Urinary bladder (tissue), 4 donors: ENCODE results near the gene ECSIT. TPM values are rescaled to one million over a fixed set of nuclear protein-coding genes. Genes with fewer than 3 reads are reported as not detected.
"Not testable (repeated sequence)": the region's sequence is repeated elsewhere in the genome, so short reads cannot be mapped to it uniquely, and the experiment has no call there.

Experiments used
- DNase-seq: peaks from one replicate; pipeline ENCODE4 v3.0.0-alpha.2; 2015; ENCODE audit errors: extremely low spot score
- H3K27ac ChIP-seq: one replicate; pipeline ENCODE4 v1.5.1; 2013; ENCODE audit warnings: low read depth, mild to moderate bottlenecking, moderate library complexity
- H3K36me3 ChIP-seq: one replicate; pipeline ENCODE4 v1.6.1; 2013; ENCODE audit warnings: mild to moderate bottlenecking, moderate library complexity; ENCODE audit not compliant: insufficient read depth
- H3K4me1 ChIP-seq: one replicate; pipeline ENCODE4 v1.6.1; 2013; ENCODE audit warnings: mild to moderate bottlenecking, moderate library complexity; ENCODE audit not compliant: insufficient read depth
- H3K4me3 ChIP-seq: one replicate; pipeline ENCODE4 v1.5.1; 2013; ENCODE audit warnings: low read depth, low read length
- WGBS: extraction: QIAGEN DNeasy Blood & Tissue Kit; methylation state at CpG from one replicate; pipeline ENCODE4 v1.1.7; 2013; 5-methylcytosine and 5-hydroxymethylcytosine counted together
- polyA plus RNA-seq: library from polyadenylated mRNA; stranded (reverse); fragments of 200-250 nt; gene quantifications from one replicate; pipeline ENCODE4 v1.2.3, GENCODE V29; 2013
- small RNA-seq: library from RNA; depleted of rRNA; stranded (forward); fragments of <200 nt; gene quantifications from one replicate; pipeline ENCODE3, GENCODE V24; 2014
- total RNA-seq: library from RNA; depleted of rRNA; stranded (reverse); fragments of >200 nt; gene quantifications from one replicate; pipeline ENCODE4 v1.2.3, GENCODE V29; 2014
- donor health status: healthy with polysubstance abuse.
- donor health status: healthy.

Gene ECSIT
- total and polyA plus RNA-seq, 2 donors = 19.0 to 68.7 TPM

DNA sequence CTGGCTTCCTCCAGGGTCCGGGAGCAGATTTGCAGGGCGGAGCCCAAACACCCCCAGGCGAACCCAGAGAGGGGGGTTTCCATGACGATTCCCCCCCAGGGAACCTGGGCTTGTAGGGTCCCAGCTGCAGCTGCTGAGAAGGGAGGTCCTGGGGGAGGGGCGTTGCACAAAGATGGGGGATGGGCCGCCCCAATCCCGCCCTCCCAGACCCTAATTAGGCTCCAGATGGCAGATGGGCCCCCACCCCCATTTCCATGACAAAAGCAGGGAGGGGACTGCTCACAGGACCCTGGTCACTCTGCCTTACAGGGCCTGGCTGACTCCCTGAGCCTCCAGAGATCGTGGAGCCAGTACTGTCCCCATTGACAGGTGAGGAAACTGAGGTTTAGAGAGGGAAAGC, 63.3 kb downstream of the ECSIT start:
- WGBS = 34% methylated on average over 8 of the region's 8 CpGs
- no peak overlapping the region for H3K27ac ChIP-seq
- no peak for DNase-seq
- no peaks in the 10 kb centered on the region for H3K36me3 ChIP-seq
- H3K4me1 ChIP-seq = no peaks in the 10 kb centered on the region
- H3K4me3 ChIP-seq = no peak overlapping the region

GRCh38 chr19:11464333-11465265, 64.3 kb downstream of the ECSIT start:
- H3K27ac ChIP-seq = no peak overlapping the region
- DNase-seq = no peak
- 87% methylated on average over 11 of the region's 11 CpGs for WGBS
- H3K4me1 ChIP-seq = no peaks in the 10 kb centered on the region
- no peak overlapping the region for H3K4me3 ChIP-seq
- H3K36me3 ChIP-seq = no peaks in the 10 kb centered on the region

GRCh38 chr19:11463391-11463790, 65.5 kb downstream of the ECSIT start:
- H3K36me3 ChIP-seq = no peaks in the 10 kb centered on the region
- no peak for DNase-seq
- H3K4me3 ChIP-seq = no peak overlapping the region
- 66% methylated on average over 12 of the region's 12 CpGs for WGBS
- no peaks in the 10 kb centered on the region for H3K4me1 ChIP-seq
- H3K27ac ChIP-seq = no peak overlapping the region

DNA sequence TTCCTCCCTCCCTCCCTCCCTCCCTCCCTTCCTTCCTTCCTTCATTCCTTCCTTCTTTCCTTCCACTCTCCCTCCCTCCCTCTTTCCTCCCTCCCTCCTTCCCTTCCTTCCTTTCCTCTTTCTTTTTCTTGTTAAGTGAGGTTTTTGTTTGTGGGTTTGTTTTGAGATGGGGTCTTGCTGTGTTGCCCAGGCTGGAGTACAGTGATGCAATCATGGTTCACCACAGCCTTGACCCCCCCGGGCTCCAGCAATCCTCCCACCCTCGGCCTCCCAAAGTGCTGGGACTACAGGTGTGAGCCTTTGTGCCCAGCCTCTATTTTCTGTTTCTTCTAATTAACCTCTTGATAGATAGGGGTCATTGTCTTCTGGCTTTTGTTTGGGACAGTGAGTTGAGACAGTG, 67.5 kb downstream of the ECSIT start:
- Histone ChIP-seq H3K4me3 (no peak overlapping the region), H3K36me3 (no peaks in the 10 kb centered on the region), H3K4me1 (no peaks in the 10 kb centered on the region), H3K27ac (no peak overlapping the region)
- no peak for DNase-seq
- WGBS = 81% methylated on average over 2 of the region's 2 CpGs

- DNase-seq = no peak
- Histone ChIP-seq H3K4me3 (no peak overlapping the region), H3K27ac (no peak overlapping the region), H3K4me1 (no peaks in the 10 kb centered on the region), H3K36me3 (no peaks in the 10 kb centered on the region)
- 56% methylated on average over 4 of the region's 4 CpGs for WGBS
Measured at GRCh38 chr19:11460207-11460606, 68.7 kb downstream of the ECSIT start.

DNA sequence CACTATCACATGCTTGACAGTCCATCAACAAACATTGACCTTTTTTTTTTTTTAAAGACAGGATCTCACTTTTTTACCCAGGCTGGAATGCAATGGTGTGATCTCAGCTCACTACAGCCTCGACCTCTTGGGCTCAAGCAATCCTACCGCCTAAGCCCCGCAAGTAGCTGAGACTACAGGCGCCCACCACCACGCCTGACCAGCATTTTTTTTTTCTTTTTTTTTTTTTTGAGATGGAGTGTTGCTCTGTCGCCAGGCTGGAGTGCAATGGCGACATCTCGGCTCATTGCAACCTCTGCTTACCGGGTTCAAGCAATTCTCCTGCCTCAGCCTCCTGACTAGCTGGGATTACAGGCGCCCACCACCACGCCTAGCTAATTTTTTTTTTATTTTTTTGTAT, 70.0 kb downstream of the ECSIT start:
- H3K4me3 ChIP-seq, H3K27ac ChIP-seq, H3K36me3 ChIP-seq, DNase-seq, H3K4me1 ChIP-seq: not testable (repeated sequence)
- WGBS = 84% methylated on average over 11 of the region's 11 CpGs

GRCh38 chr19:11458236-11458900, 70.6 kb downstream of the ECSIT start:
- Histone ChIP-seq H3K4me1 (no peaks in the 10 kb centered on the region), H3K4me3 (no peak overlapping the region), H3K27ac (no peak overlapping the region), H3K36me3 (no peaks in the 10 kb centered on the region)
- 85% methylated on average over 19 of the region's 19 CpGs for WGBS
- no peak for DNase-seq

- Histone ChIP-seq H3K4me1 (no peaks in the 10 kb centered on the region), H3K4me3 (no peak overlapping the region), H3K27ac (no peak overlapping the region), H3K36me3 (no peaks in the 10 kb centered on the region)
- no peak for DNase-seq
- 85% methylated on average over 20 of the region's 20 CpGs for WGBS
Measured at GRCh38 chr19:11457831-11458230, 71.1 kb downstream of the ECSIT start.

DNA sequence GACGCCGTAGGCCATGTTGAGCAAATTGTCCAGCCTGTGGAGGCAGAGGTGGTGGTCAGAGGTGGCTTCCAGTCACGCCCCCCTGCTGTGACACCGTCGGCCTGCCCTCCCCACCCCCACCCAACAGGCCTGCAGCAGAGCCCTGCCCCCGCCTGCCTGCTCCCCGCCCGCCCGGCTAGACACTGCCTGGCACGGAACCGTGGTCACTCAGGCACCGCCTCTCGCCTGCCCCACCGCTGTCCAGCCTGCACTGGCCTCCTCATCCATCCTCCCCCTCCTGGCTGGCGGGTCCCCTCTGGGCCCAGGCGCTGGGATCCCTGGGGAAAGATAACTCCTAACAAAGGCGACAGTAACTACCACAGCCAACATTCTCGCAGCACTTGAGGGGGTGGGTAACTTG, 71.8 kb downstream of the ECSIT start:
- Histone ChIP-seq H3K27ac (no peak overlapping the region), H3K4me1 (no peaks in the 10 kb centered on the region), H3K36me3 (no peaks in the 10 kb centered on the region), H3K4me3 (no peak overlapping the region)
- 21% methylated on average over 18 of the region's 18 CpGs for WGBS
- no peak for DNase-seq

DNA sequence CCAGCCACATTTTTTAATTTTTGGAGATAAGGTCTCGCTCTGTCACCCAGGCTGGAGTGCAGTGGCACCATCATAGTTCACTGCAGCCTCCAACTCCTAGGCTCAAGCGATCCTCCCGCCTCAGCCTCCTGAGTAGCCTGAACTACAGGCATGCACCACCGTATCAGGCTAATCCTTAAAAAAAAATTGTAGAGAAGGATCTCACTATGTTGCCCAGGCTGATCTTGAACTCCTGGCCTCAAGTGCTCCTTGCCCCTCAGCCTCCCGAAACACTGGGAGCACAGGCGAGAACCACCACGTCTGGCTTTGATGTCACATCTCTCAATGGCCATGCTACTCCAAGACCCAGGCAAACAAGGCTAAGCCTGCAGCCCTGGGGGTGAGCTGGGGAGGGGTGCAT, 72.3 kb downstream of the ECSIT start:
- H3K27ac ChIP-seq = no peak overlapping the region
- H3K36me3 ChIP-seq = no peaks in the 10 kb centered on the region
- no peak overlapping the region for H3K4me3 ChIP-seq
- H3K4me1 ChIP-seq = no peaks in the 10 kb centered on the region
- no peak for DNase-seq
- 90% methylated on average over 7 of the region's 7 CpGs for WGBS

Small RNAs within 50 kb of the gene (small RNA-seq; reads per million reads assigned to genes)
- gene MIR7974 = 0.18 reads per million
- gene RN7SL833P = 0.18 reads per million

Other genes with a start within 250 kb of the ECSIT start
- not detected for gene TSPAN16, start 233.0 kb downstream of the ECSIT start, total RNA-seq
- gene TSPAN16, start 233.0 kb downstream of the ECSIT start, polyA plus RNA-seq = not detected
- gene RAB3D, start 189.5 kb downstream of the ECSIT start, total RNA-seq = 13.4 TPM
- gene RAB3D, start 189.5 kb downstream of the ECSIT start, polyA plus RNA-seq = 12.4 TPM
- 63.8 TPM for gene TMEM205, start 182.9 kb downstream of the ECSIT start, total RNA-seq
- gene TMEM205, start 182.9 kb downstream of the ECSIT start, polyA plus RNA-seq = 144 TPM
- 14.3 TPM for gene CCDC159, start 182.6 kb downstream of the ECSIT start, total RNA-seq
- gene CCDC159, start 182.6 kb downstream of the ECSIT start, polyA plus RNA-seq = 29.0 TPM
- gene PLPPR2, start 173.7 kb downstream of the ECSIT start, total RNA-seq = 7.2 TPM
- gene PLPPR2, start 173.7 kb downstream of the ECSIT start, polyA plus RNA-seq = 41.5 TPM
- 1.2 TPM for gene SWSAP1, start 154.5 kb downstream of the ECSIT start, total RNA-seq
- 2.4 TPM for gene SWSAP1, start 154.5 kb downstream of the ECSIT start, polyA plus RNA-seq
- 2.9 TPM for gene EPOR, start 144.8 kb downstream of the ECSIT start, total RNA-seq
- 6.6 TPM for gene EPOR, start 144.8 kb downstream of the ECSIT start, polyA plus RNA-seq
- gene RGL3, start 109.8 kb downstream of the ECSIT start, total RNA-seq = 2.5 TPM
- gene RGL3, start 109.8 kb downstream of the ECSIT start, polyA plus RNA-seq = 6.5 TPM
- 0.48 TPM for gene ODAD3, start 94.0 kb downstream of the ECSIT start, total RNA-seq
- 0.34 TPM for gene ODAD3, start 94.0 kb downstream of the ECSIT start, polyA plus RNA-seq
- gene PRKCSH, start 93.5 kb downstream of the ECSIT start, total RNA-seq = 54.9 TPM
- gene PRKCSH, start 93.5 kb downstream of the ECSIT start, polyA plus RNA-seq = 174 TPM
- gene ELAVL3, start 48.1 kb downstream of the ECSIT start, total RNA-seq = 0.90 TPM
- 0.28 TPM for gene ELAVL3, start 48.1 kb downstream of the ECSIT start, polyA plus RNA-seq
- gene ZNF653, start 23.3 kb downstream of the ECSIT start, total RNA-seq = 4.5 TPM
- gene ZNF653, start 23.3 kb downstream of the ECSIT start, polyA plus RNA-seq = 9.8 TPM
- gene CNN1, start 9.7 kb upstream of the ECSIT start, total RNA-seq = 558 TPM
- 3,172 TPM for gene CNN1, start 9.7 kb upstream of the ECSIT start, polyA plus RNA-seq
- gene ELOF1, start 30.1 kb upstream of the ECSIT start, total RNA-seq = 15.4 TPM
- 61.2 TPM for gene ELOF1, start 30.1 kb upstream of the ECSIT start, polyA plus RNA-seq
- 1.1 TPM for gene ACP5, start 48.5 kb upstream of the ECSIT start, total RNA-seq
- 14.7 TPM for gene ACP5, start 48.5 kb upstream of the ECSIT start, polyA plus RNA-seq
- 48.2 TPM for gene ZNF627, start 68.3 kb upstream of the ECSIT start, total RNA-seq
- 10.9 TPM for gene ZNF627, start 68.3 kb upstream of the ECSIT start, polyA plus RNA-seq
- gene ZNF823, start 209.8 kb upstream of the ECSIT start, total RNA-seq = 35.1 TPM
- gene ZNF823, start 209.8 kb upstream of the ECSIT start, polyA plus RNA-seq = 3.5 TPM
- gene ZNF441, start 237.9 kb upstream of the ECSIT start, total RNA-seq = 37.7 TPM
- gene ZNF441, start 237.9 kb upstream of the ECSIT start, polyA plus RNA-seq = 7.4 TPM